Islet of Langerhans (tissue), 1 donor: Measurements from ENCODE around the gene LPP.
"Not testable (repeated sequence)": the region's sequence is repeated elsewhere in the genome, so short reads cannot be mapped to it uniquely, and the experiment has no call there.

Experiments used
- FAIRE-seq: peaks from one replicate; lab custom pipeline; 2011; peaks lifted over from hg19 to GRCh38; lab: Jason Lieb, UNC

LPP gene

DNA sequence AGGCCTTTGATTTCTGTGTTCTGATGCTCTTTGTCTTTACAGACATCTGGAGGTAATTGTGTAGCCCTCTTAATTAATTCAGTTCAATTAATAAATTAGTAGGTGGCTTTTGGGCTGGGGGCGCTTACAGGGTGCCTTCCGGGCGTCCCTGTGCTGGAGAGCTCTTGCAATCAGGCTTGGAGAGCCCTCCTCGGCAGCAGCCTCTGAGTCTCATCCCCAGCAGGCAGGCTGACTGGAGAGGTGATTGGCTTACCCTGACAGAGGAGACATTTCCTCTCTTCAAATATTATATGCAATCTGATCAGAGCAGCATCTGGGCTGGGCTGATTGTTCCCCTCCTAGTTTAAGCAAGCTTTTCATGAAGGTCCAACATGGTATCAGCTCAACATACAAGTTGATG, 250.7 kb downstream of the LPP start:
- no peak for FAIRE-seq

DNA sequence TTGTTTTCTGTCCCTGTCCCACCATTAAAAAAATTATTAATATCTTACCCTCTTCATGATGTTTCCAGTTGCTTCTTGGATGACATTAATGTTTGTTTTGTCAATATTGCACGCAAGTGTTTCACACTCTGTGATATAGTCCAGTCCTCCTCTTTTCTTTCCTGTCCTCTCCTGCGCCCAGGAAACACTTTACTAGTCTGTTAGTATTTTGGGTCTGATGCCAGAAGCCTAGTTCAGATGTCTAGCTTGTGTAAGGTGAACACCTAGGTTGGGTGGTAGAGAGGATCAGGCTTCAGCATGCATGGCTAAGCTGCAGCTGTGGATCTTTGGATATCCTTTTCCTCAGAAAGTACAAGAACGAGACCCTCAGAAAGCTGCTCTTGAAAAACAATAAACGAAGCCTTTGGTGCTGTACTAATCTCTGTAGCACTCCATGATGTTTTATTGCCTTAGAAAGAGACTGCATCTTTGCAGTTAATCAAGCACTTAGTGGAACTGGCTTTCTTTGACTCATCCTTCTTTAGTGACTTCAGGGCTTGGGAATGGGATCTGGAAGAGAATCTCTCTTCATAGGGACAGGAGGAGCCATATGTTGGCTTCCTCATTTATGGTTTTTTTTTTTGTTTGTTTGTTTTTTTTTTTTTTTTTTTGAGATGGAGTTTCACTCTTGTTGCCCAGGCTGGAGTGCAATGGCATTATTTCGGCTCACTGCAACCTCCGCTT, 253.4 kb downstream of the LPP start:
- no peak for FAIRE-seq

DNA sequence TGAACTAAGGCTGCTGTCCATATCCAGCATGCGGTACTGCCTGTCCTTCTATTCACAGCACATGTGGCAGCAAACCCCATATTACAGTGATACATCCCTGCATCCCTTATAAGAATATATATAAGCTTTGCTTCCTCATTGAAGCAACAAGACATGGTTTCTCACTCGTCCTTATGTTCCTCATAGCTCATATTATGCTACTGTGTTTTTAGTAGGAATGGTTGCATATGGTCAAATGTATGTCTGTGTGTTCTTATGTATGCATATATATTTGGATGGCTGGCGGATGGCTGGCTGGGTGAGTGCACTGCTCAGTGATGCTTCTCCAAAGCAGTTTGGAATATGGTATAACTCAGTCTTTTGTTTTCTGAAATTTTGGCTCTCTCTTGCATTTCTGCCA, 254.9 kb downstream of the LPP start:
- FAIRE-seq = no peak

DNA sequence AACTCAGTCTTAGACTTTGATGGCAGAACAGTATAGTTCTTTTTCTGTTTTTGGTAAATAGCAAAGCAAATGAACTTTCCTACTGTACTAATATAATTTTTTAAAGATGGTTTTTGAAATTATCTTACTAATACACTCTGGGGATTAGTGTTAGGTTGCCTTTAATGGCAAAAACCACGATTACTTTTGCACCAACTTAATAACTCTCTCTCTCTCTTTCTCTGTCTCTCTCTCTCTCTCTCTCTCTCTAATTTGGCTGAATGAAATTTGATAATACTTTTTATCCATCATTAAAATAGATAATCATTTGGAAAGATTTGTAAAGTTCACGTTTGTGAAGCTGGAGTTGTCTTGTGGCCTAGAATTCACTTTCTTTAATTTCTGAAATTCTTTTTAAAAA, 257.8 kb downstream of the LPP start:
- FAIRE-seq = no peak

DNA sequence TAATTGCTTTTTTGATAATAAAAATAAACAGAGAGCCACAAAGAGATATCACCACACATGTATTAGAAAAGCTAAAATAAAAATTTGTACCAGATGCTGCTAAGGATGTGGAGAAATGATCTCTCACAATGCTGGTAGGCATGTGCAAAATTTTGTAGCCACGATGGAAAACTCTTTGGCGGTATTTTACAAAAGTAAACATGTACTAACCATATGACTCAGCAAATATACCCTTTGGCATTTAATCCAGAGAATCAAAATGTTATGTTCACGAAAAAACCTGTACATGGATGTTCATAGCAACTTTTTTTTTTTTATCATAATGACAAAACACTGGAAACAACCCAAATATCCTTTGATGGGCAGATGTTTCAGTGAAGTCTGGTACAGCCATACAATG, 261.2 kb downstream of the LPP start:
- FAIRE-seq = no peak

DNA sequence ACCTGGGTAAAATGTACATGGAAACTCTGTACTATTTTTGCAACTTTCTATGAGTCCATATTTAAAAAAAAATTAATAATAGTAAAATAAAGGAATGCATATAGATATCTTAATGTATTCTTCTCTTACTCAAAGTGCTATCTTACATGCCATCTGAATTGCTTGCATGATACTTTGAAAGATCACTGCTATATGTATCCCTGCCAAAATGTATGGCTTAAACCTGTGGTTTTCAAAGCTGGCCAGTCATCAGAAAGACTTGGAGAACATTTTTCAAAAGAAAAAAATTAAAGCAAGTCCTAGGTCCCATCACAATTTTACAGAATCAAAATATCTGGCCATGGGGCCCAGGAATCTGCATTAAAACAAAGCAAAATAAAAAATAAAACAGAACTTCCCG, 262.1 kb downstream of the LPP start:
- no peak for FAIRE-seq

DNA sequence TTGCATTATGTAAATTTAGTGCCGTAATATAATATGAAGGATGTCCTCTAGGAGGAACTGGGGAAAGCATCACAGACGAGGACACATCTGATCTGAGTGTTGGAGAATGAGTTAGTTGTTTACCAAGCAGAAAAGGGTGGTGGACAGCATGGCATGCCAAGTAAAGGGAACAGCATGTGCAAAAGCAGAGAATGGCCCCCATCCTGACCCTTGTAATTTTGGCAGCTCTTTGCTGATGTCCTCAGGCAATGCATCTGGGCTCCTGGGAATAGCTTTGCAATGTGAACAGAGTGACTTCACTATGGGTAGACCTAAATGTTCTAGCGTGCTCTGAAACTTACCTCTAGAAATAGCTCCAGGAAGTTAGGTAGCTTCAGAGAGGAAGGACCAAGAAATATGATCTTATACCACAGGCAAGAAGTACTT, 263.3 kb downstream of the LPP start:
- FAIRE-seq = no peak

DNA sequence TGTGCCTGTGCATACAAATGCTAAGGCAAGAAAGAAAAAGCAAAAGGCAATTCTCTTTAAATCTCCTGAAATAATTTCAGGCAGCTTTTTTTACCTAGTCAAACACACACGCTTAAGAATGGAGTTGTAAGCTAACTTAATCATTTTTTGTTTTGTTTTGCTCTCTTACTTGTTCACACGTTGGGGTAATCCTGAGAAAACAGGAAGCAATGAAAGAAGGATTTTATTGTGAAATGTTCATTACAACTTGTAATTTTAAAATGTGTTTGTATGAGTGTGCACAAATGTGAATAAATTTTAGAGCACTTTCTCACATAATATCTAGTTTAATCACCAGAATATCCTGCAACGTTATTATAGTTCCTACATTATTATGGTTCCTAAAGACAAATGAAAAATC, 263.8 kb downstream of the LPP start:
- FAIRE-seq = no peak

DNA sequence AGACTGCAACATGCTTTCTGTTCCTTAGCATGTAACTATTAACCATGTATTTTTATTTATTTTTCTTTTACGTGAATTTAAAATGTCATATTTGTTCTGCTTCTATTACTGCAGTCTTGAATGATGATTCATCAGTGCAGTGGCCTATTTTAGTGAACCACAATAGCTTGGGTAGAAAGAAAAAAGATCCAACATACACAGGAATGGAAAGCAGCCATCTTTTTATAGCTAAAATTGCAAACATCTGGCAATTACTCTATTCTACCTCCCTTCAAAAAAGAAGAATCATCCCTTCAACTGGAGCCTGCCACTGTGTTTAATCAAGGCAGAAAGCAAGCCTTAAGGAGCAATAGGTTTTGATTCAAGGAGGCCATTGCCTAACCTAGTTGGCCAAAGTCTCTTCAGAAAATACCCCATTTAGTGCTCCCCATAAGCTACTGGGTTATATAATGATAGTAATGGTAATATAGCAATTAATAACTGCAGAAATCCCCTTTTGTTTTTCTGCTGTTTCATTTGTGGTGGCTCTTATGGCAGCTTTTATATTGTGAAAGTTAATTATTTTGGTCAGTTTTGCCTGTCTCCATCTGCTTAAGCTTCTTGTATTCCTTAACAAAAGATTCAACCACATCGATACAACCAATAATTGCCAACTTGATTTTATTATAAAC, 267.3 kb downstream of the LPP start:
- peak; percentile 97 for FAIRE-seq

DNA sequence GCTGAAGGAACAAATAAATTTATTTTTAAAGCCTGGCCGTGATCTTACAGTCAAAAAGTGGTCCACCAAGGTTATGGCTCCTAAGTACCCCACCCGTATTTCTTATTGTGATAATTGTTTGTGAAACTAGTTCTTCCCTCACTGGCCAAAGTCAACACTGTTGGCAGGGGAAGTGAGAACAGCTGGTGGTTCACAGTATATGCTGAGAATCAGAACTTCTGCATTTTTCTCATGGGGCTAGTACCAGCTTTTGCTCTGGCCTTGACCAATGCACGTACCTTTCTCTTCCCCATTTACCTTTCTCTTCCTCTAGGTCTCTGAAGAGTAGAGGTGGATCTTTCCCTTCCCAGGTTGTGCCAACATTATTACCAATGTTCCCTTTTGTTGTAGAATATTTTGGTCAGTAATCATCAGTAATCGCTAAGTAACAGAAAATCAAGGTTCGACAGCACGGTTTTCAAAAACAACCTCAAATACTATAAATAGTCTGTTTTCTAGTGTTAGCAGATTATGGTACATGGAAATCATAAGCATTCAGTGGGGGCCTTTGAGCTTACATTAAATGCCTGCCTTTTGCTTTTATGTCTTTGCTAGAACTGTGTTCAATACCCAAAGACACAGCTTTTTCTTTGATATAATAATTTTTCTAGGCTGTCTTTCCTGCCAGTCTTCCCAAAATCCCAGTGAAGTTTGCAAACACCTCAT, 268.0 kb downstream of the LPP start:
- no peak for FAIRE-seq

DNA sequence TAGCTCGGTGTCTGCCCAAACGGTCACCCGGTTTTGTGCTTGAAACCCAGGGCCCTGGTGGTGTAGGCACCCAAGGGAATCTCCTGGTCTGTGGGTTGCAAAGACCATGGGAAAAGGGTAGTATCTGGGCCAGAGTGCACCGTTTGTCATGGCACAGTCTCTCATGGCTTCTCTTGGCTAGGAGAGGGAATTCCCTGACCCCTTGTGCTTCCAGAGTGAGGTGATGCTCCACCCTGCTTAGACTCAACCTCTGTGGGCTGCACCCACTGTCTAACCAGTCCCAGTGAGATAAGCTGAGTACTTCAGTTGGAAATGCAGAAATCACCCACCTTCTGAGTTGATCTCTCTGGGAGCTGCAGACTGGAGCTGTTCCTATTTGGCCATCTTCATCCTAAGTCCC, 274.0 kb downstream of the LPP start:
- FAIRE-seq = not testable (repeated sequence)

DNA sequence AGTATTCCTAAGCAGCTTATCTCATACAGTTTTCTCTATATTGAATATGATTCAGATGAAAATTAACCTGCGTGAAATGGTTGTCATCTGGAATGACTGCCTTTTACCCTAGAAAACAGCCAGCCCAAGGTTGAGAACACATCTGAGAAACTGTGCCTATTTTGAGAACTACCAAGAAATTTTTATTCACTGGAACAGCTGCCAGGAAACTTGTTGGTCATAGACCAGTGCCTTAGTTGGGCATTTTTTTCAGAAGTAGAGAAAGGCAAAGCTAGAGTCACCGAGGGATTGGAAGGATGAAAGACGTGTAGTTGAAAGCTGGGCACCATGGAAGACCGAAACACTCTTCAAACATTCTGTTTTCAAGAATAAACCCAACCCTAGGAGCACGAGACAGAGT, 277.1 kb downstream of the LPP start:
- FAIRE-seq = no peak

DNA sequence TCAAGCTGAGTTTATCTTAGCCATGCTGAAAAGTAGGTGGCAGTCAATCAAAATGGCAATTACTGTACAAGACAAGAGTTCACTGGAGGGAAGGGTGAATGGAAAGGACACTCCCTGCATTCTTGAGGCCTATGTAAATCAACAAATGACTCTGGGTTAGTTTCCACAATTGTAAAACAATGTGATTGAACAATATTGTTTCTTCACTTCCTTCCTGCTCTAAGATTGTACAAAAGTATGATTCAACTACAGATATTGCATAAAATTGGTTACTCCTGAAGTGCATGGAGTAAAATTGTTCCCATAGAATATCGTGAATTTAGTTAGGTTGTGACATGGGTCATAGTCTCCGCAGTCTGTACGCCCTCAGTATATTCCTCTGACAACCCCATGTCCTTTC, 277.6 kb downstream of the LPP start:
- no peak for FAIRE-seq

DNA sequence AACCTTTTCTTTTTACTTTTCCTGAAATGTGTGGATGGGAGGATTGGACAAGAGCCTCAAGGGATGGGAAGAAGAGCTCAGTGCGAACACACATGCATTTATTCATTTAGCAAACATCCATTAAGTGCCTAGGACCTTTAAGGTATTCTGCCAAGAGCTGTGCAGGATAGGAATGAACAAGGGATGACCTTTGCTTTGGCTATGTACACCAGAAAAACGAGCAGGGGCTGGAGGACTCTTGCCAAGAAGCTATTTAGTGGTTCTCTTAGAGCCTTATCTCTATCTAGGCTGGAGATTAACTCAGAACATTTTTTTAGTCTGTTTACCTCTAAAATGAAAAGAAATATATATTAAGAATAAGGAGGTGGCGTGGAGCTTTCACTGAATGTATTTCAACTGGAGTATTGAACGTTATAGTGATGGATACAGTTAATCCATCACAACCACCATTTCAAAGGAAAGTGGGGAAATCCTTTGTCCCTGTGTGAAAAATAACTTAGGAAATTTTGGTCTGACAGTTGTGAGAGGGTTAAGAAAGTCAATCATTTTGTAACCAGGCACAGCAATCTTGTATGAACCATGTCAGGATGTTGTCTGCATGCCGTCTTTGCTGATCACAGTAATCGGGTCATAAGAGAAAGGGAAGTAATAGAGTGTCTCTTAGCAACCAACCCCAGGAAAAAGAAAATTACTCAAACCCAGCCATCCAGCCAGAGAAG, 279.0 kb downstream of the LPP start:
- peak; percentile 94 for FAIRE-seq

DNA sequence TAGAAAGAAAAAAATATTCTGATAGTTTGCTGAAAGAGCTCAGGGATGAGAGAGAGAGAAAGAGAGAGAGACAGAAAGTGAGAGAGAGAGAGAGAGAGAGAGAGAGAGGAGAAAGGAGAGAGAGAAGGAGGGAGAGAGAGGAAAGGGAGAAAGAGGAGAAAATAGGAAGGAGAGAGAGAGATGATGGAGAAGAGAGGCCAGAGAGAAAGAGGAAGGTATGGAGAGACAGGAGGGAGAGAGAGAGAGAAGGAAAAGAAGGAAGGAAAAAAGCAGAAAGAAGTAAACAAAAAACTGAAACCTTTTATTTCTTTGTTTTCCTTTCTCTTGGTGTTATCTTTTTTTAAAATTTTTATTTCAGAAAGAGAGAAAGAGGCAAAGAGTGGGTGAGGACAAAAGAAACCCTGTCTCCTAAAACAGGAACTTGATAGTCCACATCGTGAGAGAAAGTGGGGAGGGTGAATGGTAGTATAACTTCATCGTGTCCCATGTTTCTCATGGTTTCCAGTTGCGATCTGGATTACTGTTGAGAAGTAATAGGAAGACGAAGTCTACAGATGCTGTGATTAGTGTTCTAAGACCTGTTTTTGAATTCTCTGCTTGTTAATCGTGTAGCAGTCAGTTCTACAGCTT, 279.7 kb downstream of the LPP start:
- FAIRE-seq = peak; percentile 60

DNA sequence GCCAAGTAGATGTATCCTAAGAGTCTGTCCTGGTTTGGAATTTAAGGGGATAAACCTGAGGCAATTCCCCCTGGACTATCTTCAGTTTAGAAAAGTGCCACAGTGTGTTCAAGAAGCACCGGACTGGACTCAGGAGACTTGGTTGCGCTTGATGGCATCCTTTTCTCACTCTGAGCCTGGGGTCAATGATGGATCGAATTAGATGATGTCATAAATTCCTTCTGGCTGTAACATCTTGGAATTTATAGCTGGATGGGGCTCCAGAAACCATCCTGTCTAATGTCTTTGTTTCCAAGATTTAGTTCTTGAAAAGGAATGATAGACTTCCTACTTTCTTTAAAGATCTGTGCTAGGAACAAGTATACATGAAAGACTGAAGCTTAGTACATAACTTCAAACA, 280.6 kb downstream of the LPP start:
- FAIRE-seq = no peak

DNA sequence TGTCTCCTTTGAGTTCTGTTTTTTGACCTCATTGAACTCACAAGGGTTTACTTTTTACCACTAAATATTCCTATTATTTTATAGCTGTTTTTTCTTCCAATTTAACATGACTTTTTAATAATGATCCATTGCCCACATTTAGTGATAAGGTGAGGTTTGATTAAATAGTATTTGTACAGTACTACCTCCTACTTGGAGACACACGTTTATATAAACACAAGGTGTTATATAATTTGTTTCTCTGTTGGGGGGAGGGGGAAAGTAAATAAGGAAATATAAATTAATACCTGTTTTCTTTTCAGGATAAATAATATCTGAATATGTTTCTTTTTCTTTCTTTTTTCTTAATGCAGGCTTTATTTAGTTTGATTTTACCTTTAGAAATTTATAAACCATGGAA, 281.3 kb downstream of the LPP start:
- no peak for FAIRE-seq

DNA sequence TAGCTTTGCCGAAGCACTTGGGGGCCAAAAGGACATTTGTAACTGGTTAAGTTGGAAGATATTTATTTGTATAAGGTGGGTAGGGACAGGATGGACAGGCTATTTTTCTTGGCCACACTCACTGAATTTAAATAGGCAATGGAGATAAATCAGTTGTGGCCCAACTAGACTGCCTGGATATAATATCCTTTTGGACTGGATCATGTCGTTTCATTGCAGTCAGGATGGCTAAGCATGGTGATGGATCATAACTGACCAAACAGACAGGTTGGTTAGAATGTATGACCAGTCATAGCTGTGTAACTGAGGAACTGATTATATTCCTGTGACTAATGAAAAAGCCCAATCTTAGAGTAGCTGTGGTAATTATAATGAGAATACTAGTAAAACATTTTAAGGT, 284.0 kb downstream of the LPP start:
- FAIRE-seq = no peak

DNA sequence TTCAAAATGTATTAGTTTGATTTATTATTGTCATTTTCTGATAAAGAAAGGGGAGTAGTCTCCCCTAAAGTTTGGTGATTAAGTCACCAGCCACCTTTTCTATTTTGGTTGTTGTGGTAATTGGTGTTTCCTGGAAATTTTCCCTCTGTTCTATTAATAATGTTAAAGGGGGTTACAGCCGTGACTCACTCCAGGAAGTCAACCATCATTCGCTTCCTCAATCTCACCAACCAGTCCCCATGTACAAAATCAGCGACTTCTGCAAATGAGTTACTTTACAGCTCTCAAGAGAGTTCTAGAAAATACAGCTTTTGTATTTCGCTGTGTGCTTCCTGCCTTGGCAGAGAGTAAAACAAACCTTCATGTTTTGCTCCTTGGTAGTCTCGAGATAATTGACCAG, 285.1 kb downstream of the LPP start:
- FAIRE-seq = peak; percentile 68

DNA sequence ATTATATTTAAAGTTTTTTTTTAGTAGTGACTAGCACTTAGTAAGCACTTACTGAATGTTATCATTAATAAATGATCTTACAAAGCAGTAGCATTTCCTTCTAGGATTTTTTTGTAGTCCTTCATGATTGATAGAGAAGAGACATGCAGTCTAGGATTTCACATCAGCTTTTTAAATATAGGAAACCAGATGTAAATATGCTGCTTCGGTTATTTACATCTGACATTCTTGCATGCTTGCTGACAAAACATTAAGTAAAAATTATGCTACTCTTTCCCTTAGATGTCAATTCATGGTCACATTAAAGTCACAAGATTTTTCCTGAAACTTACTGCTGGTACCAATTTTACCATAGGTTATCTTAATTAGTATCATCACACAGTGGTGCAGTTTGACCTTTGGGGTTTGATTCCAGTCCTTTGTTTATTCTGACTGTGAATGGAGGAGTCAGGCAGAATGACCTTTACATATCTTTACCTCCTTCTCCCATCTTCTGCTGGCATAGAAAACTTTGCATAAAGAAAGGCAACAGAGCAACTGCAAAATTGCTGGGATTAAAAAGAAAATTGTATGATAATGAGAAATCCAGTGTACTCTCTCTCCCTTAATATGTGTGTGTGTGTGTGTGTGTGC, 286.5 kb downstream of the LPP start:
- FAIRE-seq = no peak

DNA sequence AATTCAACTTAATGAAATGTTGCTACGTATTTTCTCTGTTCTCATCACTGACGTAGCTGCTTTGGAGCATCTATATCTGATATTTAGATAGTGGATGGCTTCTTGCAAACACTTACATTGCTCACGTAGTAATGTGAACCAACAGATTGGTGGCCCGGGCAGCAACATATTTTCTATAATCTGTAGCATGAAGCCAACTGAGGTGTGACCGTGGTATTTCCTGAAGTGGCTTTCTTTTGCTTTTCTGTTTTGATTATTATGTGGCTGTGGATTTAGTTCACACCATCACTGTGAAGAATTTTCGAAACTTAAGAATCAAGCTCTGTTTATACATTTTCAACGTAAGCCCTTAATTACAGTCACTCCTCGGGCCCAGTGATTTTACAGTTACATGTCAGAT, 288.5 kb downstream of the LPP start:
- no peak for FAIRE-seq

DNA sequence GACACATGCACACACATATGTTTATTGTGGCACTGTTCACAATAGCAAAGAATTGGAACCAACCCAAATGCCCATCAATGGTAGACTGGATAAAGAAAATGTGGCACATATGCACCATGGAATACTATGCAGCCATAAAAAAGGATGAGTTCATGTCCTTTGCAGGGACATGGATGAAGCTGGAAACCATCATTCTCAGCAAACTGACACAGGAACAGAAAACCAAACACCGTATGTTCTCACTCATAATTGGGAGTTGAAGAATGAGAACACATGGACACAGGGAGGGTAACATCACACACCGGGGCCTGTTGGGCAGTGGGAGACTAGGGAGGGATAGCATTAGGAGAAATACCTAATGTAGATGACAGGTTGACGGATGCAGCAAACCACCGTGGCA, 291.2 kb downstream of the LPP start:
- FAIRE-seq = not testable (repeated sequence)
